ENCODE measurements around the gene STK17B.
A peak's percentile ranks its signal among the peaks of the same experiment; 100 is the strongest.

The STK17B gene

DNA sequence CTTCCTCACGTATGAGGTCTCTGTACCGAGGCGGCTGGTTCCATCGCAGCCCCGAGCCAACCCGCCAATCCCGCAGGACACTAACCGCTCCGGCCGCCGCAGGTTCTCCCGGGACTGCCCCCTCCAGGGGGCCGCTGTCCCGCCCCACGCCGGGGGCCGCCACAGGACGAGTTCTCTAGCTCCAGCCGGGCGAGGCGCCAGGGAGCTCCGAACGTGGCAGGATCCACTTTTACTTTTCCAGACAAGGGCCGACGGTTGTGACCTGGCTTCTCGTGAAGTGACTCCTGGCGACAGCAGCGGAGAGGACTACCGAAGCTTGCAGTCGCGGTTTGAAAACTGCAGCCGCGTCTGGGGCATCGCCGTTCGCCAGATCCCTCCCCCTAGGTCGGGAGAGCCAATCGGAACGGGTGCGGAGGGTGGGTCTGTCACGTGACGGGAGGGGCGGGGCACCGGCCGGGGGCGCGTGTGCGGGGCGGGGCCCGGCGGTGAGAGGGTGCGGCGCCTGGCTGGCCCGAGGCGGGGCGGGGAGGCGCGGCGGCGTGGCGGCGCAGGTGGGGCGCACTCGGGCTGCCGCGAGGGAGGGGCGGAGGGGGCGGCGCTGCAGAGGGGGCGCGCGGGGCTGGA, at the start of gene STK17B:
STK17B (minus strand) TSS at position 331 of the 624 bp plus-strand sequence. CDS start 8,195 bp downstream, outside the sequence.
- Histone ChIP-seq H3K4me3 (ENCODE audit: low read depth, low read length) (peak within 1 kb of the TSS; percentile 91), H3K27ac (peak within 1 kb of the TSS; percentile 83), H3K27me3 (replicated peaks) (no peaks in the 10 kb centered on the region), H3K36me3 (replicated peaks) (peaks cover 3% of the 10 kb centered on the region)
- DNase-seq = peak; percentile 88
- TF ChIP-seq, protein P1, sequence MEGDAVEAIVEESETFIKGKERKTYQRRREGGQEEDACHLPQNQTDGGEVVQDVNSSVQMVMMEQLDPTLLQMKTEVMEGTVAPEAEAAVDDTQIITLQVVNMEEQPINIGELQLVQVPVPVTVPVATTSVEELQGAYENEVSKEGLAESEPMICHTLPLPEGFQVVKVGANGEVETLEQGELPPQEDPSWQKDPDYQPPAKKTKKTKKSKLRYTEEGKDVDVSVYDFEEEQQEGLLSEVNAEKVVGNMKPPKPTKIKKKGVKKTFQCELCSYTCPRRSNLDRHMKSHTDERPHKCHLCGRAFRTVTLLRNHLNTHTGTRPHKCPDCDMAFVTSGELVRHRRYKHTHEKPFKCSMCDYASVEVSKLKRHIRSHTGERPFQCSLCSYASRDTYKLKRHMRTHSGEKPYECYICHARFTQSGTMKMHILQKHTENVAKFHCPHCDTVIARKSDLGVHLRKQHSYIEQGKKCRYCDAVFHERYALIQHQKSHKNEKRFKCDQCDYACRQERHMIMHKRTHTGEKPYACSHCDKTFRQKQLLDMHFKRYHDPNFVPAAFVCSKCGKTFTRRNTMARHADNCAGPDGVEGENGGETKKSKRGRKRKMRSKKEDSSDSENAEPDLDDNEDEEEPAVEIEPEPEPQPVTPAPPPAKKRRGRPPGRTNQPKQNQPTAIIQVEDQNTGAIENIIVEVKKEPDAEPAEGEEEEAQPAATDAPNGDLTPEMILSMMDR (IDR thresholded peaks at IDR 0.05; ENCODE audit: low read depth, low read length, missing control alignments) = peak; percentile 15
- in situ Hi-C loops (cut with HindIII; ENCODE audit: low pct_ligation_motif_present, low sequenced_read_pairs) = no loop called here

DNA sequence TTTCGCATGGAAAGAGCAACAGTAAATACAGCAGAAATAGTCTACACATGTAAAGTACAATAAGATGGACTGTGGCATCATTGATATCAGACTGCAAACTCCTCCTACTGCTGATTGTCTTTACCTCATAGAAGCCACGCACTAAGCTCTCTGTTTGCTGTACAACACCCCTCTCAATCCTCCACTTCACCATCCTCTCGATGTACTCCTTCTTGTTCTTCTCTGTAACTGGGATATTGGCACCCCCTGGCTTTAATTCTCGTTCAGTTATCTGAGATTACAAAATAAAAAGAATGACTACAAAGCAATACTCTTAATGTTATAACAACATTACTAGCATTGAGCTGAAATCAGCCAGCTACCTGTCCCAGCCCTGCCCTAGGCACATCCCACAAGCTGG, 49.3 kb upstream of the STK17B start:
- in situ Hi-C loops (cut with HindIII; ENCODE audit: low pct_ligation_motif_present, low sequenced_read_pairs) = no loop called here
- Histone ChIP-seq H3K27me3 (replicated peaks) (no peaks in the 10 kb centered on the region), H3K36me3 (replicated peaks) (no peaks in the 10 kb centered on the region), H3K27ac (no peak overlapping the region), H3K4me3 (ENCODE audit: low read depth, low read length) (no peak overlapping the region)
- TF ChIP-seq, protein P1 (IDR thresholded peaks at IDR 0.05; ENCODE audit: low read depth, low read length, missing control alignments) = no peak
- DNase-seq = no peak

DNA sequence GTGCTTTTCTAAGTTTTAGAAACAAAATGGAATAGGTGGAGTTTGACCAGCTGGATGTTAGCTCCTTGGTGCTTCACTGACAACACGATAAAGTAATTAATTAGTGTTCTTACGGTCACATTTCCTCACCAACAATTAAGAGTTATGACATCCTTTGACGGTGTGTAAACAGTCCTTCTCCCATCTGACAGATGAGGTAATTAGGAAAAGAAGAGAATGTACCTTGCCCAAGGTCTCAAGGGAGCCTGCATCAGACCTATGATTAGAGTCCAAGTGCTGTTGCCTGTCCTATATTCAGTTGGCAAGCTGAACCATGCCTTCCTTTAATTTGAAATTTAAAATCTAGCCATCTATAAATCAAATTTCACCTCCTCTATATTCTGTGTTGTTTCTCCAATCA, 48.3 kb upstream of the STK17B start:
- in situ Hi-C loops (cut with HindIII; ENCODE audit: low pct_ligation_motif_present, low sequenced_read_pairs) = no loop called here
- no peaks in the 10 kb centered on the region for H3K36me3 ChIP-seq (replicated peaks)
- H3K27ac ChIP-seq = no peak overlapping the region
- H3K27me3 ChIP-seq (replicated peaks) = no peaks in the 10 kb centered on the region
- no peak overlapping the region for H3K4me3 ChIP-seq (ENCODE audit: low read depth, low read length)
- TF ChIP-seq, protein P1 (IDR thresholded peaks at IDR 0.05; ENCODE audit: low read depth, low read length, missing control alignments) = no peak
- DNase-seq = no peak

DNA sequence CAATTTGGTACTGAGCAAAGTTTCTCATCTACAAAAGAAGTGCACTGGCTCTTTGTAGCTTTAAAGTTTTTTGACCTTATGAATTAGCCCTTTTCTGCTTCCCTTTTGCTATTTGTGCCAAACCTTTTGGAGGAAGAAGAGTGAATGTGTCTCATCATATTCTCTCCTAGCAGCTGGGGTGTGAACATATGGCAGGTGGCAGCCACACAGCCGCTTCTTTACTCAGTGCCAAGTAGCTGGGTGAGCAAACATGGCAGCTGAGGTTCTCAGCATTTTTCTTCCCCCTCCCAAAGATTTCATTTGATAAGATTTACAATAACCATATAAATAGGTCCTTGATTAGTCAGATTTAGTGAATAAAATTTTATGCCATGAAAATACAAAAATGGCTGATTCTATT, 46.7 kb upstream of the STK17B start:
- H3K36me3 ChIP-seq (replicated peaks) = no peaks in the 10 kb centered on the region
- DNase-seq = no peak
- H3K4me3 ChIP-seq (ENCODE audit: low read depth, low read length) = no peak overlapping the region
- TF ChIP-seq, protein P1 (IDR thresholded peaks at IDR 0.05; ENCODE audit: low read depth, low read length, missing control alignments) = no peak
- no peak overlapping the region for H3K27ac ChIP-seq
- no peaks in the 10 kb centered on the region for H3K27me3 ChIP-seq (replicated peaks)
- in situ Hi-C loops (cut with HindIII; ENCODE audit: low pct_ligation_motif_present, low sequenced_read_pairs) = no loop called here

DNA sequence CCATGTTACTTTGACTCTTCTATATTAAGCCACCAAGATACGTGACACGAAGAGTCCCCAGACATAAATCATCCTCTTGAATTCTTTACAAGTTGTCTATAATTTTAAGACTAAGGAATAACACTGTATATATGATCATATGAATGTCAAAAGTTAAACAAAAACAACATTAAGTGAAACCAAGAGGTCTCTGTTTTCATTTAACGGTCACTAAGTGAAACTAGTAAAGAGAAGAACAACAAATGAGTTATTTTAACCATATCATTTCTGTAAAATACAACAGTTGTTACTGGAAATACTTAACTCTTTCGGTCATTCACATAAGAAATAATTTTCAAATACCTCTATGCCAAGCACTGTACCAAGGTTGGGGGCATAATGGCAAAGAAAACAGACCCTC, 45.7 kb upstream of the STK17B start:
- TF ChIP-seq, protein P1 (IDR thresholded peaks at IDR 0.05; ENCODE audit: low read depth, low read length, missing control alignments) = no peak
- Histone ChIP-seq H3K27me3 (replicated peaks) (no peaks in the 10 kb centered on the region), H3K4me3 (ENCODE audit: low read depth, low read length) (no peak overlapping the region), H3K27ac (no peak overlapping the region), H3K36me3 (replicated peaks) (no peaks in the 10 kb centered on the region)
- no peak for DNase-seq
- in situ Hi-C loops (cut with HindIII; ENCODE audit: low pct_ligation_motif_present, low sequenced_read_pairs) = no loop called here

DNA sequence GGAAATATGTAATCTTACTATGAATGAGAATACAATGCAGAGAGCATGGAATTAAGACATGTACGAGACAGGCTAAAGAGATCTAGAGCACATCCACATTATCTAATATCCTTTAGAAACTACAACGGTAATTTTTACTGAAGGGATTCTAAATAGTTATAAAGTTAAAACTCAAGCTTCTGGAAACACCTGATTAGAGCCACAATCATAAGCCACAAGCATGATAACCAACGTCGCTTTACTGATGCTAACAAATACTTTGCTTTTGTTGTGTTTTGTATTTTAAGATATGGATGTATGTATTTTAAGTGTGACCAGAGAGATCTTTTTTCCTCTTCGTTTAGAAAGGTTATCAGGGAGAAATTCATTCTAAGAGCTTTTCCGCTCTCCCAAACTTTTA, 44.0 kb upstream of the STK17B start:
- in situ Hi-C loops (cut with HindIII; ENCODE audit: low pct_ligation_motif_present, low sequenced_read_pairs) = no loop called here
- DNase-seq = no peak
- Histone ChIP-seq H3K27me3 (replicated peaks) (no peaks in the 10 kb centered on the region), H3K27ac (no peak overlapping the region), H3K4me3 (ENCODE audit: low read depth, low read length) (no peak overlapping the region), H3K36me3 (replicated peaks) (no peaks in the 10 kb centered on the region)
- TF ChIP-seq, protein P1 (IDR thresholded peaks at IDR 0.05; ENCODE audit: low read depth, low read length, missing control alignments) = no peak
